Stimulated activated CD4-positive, alpha-beta T cell treated with anti-CD3 and anti-CD28 coated beads, TNF-alpha, amount 100 ng/mL, for 4 hours (primary cell): ENCODE measurements around the gene EZH2.

Source experiments
- DNase-seq, 3 experiments: peaks; one replicate each; pipeline ENCODE4 v3.0.0-alpha.2; 2020; ENCODE audit warnings: low read depth in 3 of 3

The EZH2 gene

GRCh38 chr7:148898845-148899484 lies 14.9 kb upstream of the EZH2 start:
- no peak for DNase-seq

GRCh38 chr7:148894591-148894990 lies 10.5 kb upstream of the EZH2 start:
- DNase-seq, result no peak

- DNase-seq, result no peak
Measured at GRCh38 chr7:148893071-148893470, 9.0 kb upstream of the EZH2 start.

GRCh38 chr7:148888300-148888699 lies 4.2 kb upstream of the EZH2 start:
- DNase-seq, result no peak

GRCh38 chr7:148886844-148887243 lies 2.8 kb upstream of the EZH2 start:
- no peak for DNase-seq

GRCh38 chr7:148884299-148885022 lies 370 bp upstream of the EZH2 start:
- DNase-seq, result peak; percentile 86 to 90 (median 88)

- peak; percentile 19 to 26 (median 25) for DNase-seq
Measured at GRCh38 chr7:148883266-148884048, 634 bp downstream of the EZH2 start.

- DNase-seq, result no peak
Measured at GRCh38 chr7:148882841-148883265, 1.2 kb downstream of the EZH2 start.

GRCh38 chr7:148882192-148882591 lies 1.9 kb downstream of the EZH2 start:
- DNase-seq, result no peak

- no peak for DNase-seq
Measured at GRCh38 chr7:148878317-148878716, 5.8 kb downstream of the EZH2 start.

- DNase-seq, result no peak
Measured at GRCh38 chr7:148877517-148877916, 6.6 kb downstream of the EZH2 start.

GRCh38 chr7:148872188-148872587 lies 11.9 kb downstream of the EZH2 start:
- DNase-seq, result no peak

- no peak for DNase-seq
Measured at GRCh38 chr7:148871551-148871950, 12.5 kb downstream of the EZH2 start.

GRCh38 chr7:148871030-148871429 lies 13.1 kb downstream of the EZH2 start:
- no peak for DNase-seq

- no peak for DNase-seq
Measured at GRCh38 chr7:148868378-148868674, 15.8 kb downstream of the EZH2 start.

GRCh38 chr7:148867596-148868377 lies 16.3 kb downstream of the EZH2 start:
- no peak for DNase-seq

GRCh38 chr7:148866362-148866761 lies 17.7 kb downstream of the EZH2 start:
- no peak for DNase-seq

GRCh38 chr7:148865283-148865682 lies 18.8 kb downstream of the EZH2 start:
- no peak for DNase-seq

GRCh38 chr7:148863324-148863723 lies 20.8 kb downstream of the EZH2 start:
- DNase-seq, result no peak

GRCh38 chr7:148862481-148862880 lies 21.6 kb downstream of the EZH2 start:
- DNase-seq, result no peak

GRCh38 chr7:148858489-148858888 lies 25.6 kb downstream of the EZH2 start:
- no peak for DNase-seq

- no peak for DNase-seq
Measured at GRCh38 chr7:148856891-148857290, 27.2 kb downstream of the EZH2 start.
